ENCODE measurements around the gene PTPRZ1. TPM values are rescaled to one million over a fixed set of nuclear protein-coding genes. Genes with fewer than 3 reads are reported as not detected.

The PTPRZ1 gene
- total and polyA plus RNA-seq, 2 of the 8 experiments (the other 6 are each of a cell fraction or from before 2014, with no cell fraction given), result 112 to 135 TPM

GRCh38 chr7:121833991-121834390, 39.0 kb upstream of the PTPRZ1 start:
- Histone ChIP-seq H2BK20ac (ENCODE audit: low read length) (no peak overlapping the region), H2AK5ac (ENCODE audit: low read depth, low read length) (no peak overlapping the region), H3K79me1 (ENCODE audit: low read depth, low read length) (no peaks in the 10 kb centered on the region), H3K36me3 (ENCODE audit: control insufficient read depth in 2 of 4, insufficient read depth in 4 of 4, low read length in 3 of 4) (no peaks in the 10 kb centered on the region), H3K9ac (replicated peaks in 1 of 4; ENCODE audit: extremely low read depth in 1 of 4, low read depth in 3 of 4, low read length in 3 of 4) (no peak overlapping the region), H3K4me2 (ENCODE audit: insufficient read depth in 1 of 2, low read depth in 2 of 2, low read length in 2 of 2) (no peak overlapping the region), H3K4me1 (replicated peaks in 1 of 4; ENCODE audit: control insufficient read depth in 3 of 4, insufficient read depth in 4 of 4, low read length in 3 of 4) (peaks cover 0 to 3% (median 1%) of the 10 kb centered on the region in 4 experiments; a peak in 3 of 7 replicates), H4K8ac (ENCODE audit: extremely low read depth, insufficient read depth, low read length) (no peak overlapping the region), H3K23ac (ENCODE audit: insufficient read length) (no peak overlapping the region), H3K18ac (ENCODE audit: extremely low read depth, low read length) (no peak overlapping the region), H2BK15ac (ENCODE audit: low read length) (no peak overlapping the region), H3K9me3 (ENCODE audit: insufficient read depth in 2 of 2, low read depth in 1 of 2, low read length in 1 of 2) (no peaks in the 10 kb centered on the region), H3K14ac (ENCODE audit: insufficient read length) (no peak overlapping the region), H2BK120ac (replicated peaks; ENCODE audit: low read depth, low read length) (no peak overlapping the region), H4K91ac (replicated peaks; ENCODE audit: insufficient read length, low read length) (no peak overlapping the region), H3K4me3 (ENCODE audit: extremely low read depth in 1 of 4, insufficient read depth in 2 of 4, low read depth in 3 of 4, low read length in 4 of 4) (no peak overlapping the region), H4K5ac (ENCODE audit: insufficient read length, low read depth, low read length) (no peak overlapping the region), H3K79me2 (ENCODE audit: control insufficient read depth in 1 of 2, insufficient read depth in 2 of 2, low read length in 2 of 2) (no peaks in the 10 kb centered on the region), H2AFZ (ENCODE audit: low read length) (no peak overlapping the region), H4K20me1 (replicated peaks in 1 of 2; ENCODE audit: control insufficient read depth in 1 of 2, insufficient read depth in 2 of 2, low read length in 2 of 2) (no peaks in the 10 kb centered on the region), H3K27me3 (replicated peaks in 1 of 4; ENCODE audit: control insufficient read depth in 3 of 4, extremely low read depth in 1 of 4, insufficient read depth in 3 of 4, low read length in 3 of 4) (no peaks in the 10 kb centered on the region), H3K56ac (replicated peaks; ENCODE audit: insufficient read length, low read depth, low read length) (no peak overlapping the region), H3K4ac (replicated peaks; ENCODE audit: insufficient read length, low read depth, low read length) (no peak overlapping the region), H2BK12ac (ENCODE audit: low read depth, low read length) (no peak overlapping the region), H3K27ac (ENCODE audit: low read depth, low read length) (no peak overlapping the region), H3K23me2 (ENCODE audit: low read depth, low read length) (no peaks in the 10 kb centered on the region), H2BK5ac (ENCODE audit: low read depth, low read length) (no peak overlapping the region)
- POLR2A ChIA-PET (ENCODE audit: partially characterized antibody), result interaction anchor here (1.2 kb wide), 1 partner anchor 50 kb away, joined by 3 read pairs; no protein-coding TSS in a partner anchor
- FAIRE-seq (no peak), DNase-seq (ENCODE audit: low read depth in 1 of 2, low spot score in 2 of 2) (no peak)
- CTCF ChIA-PET (ENCODE audit: partially characterized antibody), result no interaction called here
- TF ChIP-seq NANOG (IDR thresholded peaks at IDR 0.05; ENCODE audit: insufficient read depth, low read depth, low read length, poor library complexity, severe bottlenecking) (no peak), BRCA1 (IDR thresholded peaks at IDR 0.05; ENCODE audit: low read depth, low read length) (no peak), TEAD4 (IDR thresholded peaks at IDR 0.05; ENCODE audit: low read depth, low read length) (no peak), SIN3A (conservative IDR thresholded peaks at IDR 0.05 in 1 of 2, IDR thresholded peaks at IDR 0.05 in 1 of 2; ENCODE audit: low read depth in 1 of 2, low read length in 2 of 2) (no peak), USF2 (IDR thresholded peaks at IDR 0.05; ENCODE audit: low read length) (no peak), HDAC2 (IDR thresholded peaks at IDR 0.05; ENCODE audit: borderline replicate concordance in 1 of 2, low read depth in 2 of 2, low read length in 2 of 2) (no peak), BCL11A (IDR thresholded peaks at IDR 0.05; ENCODE audit: low read depth in 2 of 2, low read length in 2 of 2) (no peak), JUND (IDR thresholded peaks at IDR 0.05; ENCODE audit: low read length) (no peak), EP300 (IDR thresholded peaks at IDR 0.05; ENCODE audit: borderline replicate concordance in 1 of 2, low read depth in 2 of 2, low read length in 2 of 2) (no peak), CREB1 (IDR thresholded peaks at IDR 0.05) (no peak), HDAC6 (IDR thresholded peaks at IDR 0.05; ENCODE audit: low read depth, low read length) (no peak), SP2 (IDR thresholded peaks at IDR 0.05; ENCODE audit: low read length) (no peak), RAD21 (IDR thresholded peaks at IDR 0.05 in 1 of 2, conservative IDR thresholded peaks at IDR 0.05 in 1 of 2; ENCODE audit: low read depth in 2 of 2, low read length in 2 of 2) (no peak), RBBP5 (IDR thresholded peaks at IDR 0.05; ENCODE audit: borderline replicate concordance, low read depth, low read length) (no peak)

Data from H1 (cell line).